Measurements from ENCODE around the gene HDAC2.
A peak's percentile ranks its signal among the peaks of the same experiment; 100 is the strongest.

The HDAC2 gene

GRCh38 chr6:113976806-113977205 lies 5.9 kb upstream of the HDAC2 start:
- no peak for TF ChIP-seq CTCF (conservative IDR thresholded peaks at IDR 0.05; ENCODE audit: low read depth, low read length)
- no peak overlapping the region for H3K4me3 ChIP-seq (ENCODE audit: low read depth, low read length)
- no peak for DNase-seq (ENCODE audit: low read depth)

- peak; percentile 35 for DNase-seq (ENCODE audit: low read depth)
- no peak for TF ChIP-seq CTCF (conservative IDR thresholded peaks at IDR 0.05; ENCODE audit: low read depth, low read length)
- peak overlapping the region; percentile 99 for H3K4me3 ChIP-seq (ENCODE audit: low read depth, low read length)
Measured at GRCh38 chr6:113971741-113972140, 793 bp upstream of the HDAC2 start.

GRCh38 chr6:113969888-113970804 lies 802 bp downstream of the HDAC2 start:
- TF ChIP-seq CTCF (conservative IDR thresholded peaks at IDR 0.05; ENCODE audit: low read depth, low read length): no peak
- DNase-seq (ENCODE audit: low read depth): peak; percentile 43
- peak overlapping the region; percentile 99 for H3K4me3 ChIP-seq (ENCODE audit: low read depth, low read length)

GRCh38 chr6:113968472-113968871 lies 2.5 kb downstream of the HDAC2 start:
- no peak for DNase-seq (ENCODE audit: low read depth)
- no peak for TF ChIP-seq CTCF (conservative IDR thresholded peaks at IDR 0.05; ENCODE audit: low read depth, low read length)
- H3K4me3 ChIP-seq (ENCODE audit: low read depth, low read length): peak overlapping the region; percentile 33

- H3K4me3 ChIP-seq (ENCODE audit: low read depth, low read length): no peak overlapping the region
- no peak for TF ChIP-seq CTCF (conservative IDR thresholded peaks at IDR 0.05; ENCODE audit: low read depth, low read length)
- no peak for DNase-seq (ENCODE audit: low read depth)
Measured at GRCh38 chr6:113967777-113968176, 3.2 kb downstream of the HDAC2 start.

- no peak for TF ChIP-seq CTCF (conservative IDR thresholded peaks at IDR 0.05; ENCODE audit: low read depth, low read length)
- H3K4me3 ChIP-seq (ENCODE audit: low read depth, low read length): no peak overlapping the region
- no peak for DNase-seq (ENCODE audit: low read depth)
Measured at GRCh38 chr6:113960795-113961194, 10.2 kb downstream of the HDAC2 start.

- no peak for TF ChIP-seq CTCF (conservative IDR thresholded peaks at IDR 0.05; ENCODE audit: low read depth, low read length)
- H3K4me3 ChIP-seq (ENCODE audit: low read depth, low read length): no peak overlapping the region
- DNase-seq (ENCODE audit: low read depth): no peak
Measured at GRCh38 chr6:113959235-113959634, 11.7 kb downstream of the HDAC2 start.

Data from choroid plexus epithelial cell (primary cell).